PC-3 (cell line): ENCODE data around the gene ZNF837. TPM values are rescaled to one million over a fixed set of nuclear protein-coding genes. Genes with fewer than 3 reads are reported as not detected.

Source experiments
- ATAC-seq: fragments of 200-7000 bp; cut with Tn5 transposase; 2 replicates; pipeline ENCODE4 v1.9.1; 2020; ENCODE audit warnings: mild to moderate bottlenecking, moderate library complexity
- BruUV-seq: library from RNA; stranded (reverse); fragments of 400-500 nt; replicated peaks from 2 replicates; lab custom pipeline; 2021; lab: Mats Ljungman, UMichigan
- CTCF ChIA-PET: fragments of 300-600 bp; sonication (Branson Sonifier 250); formaldehyde crosslinking; loops from one replicate; lab custom pipeline; 2022; ENCODE audit warnings: antibody characterized with exemption; lab: Charles Lee
- POLR2A ChIA-PET: fragments of 300-600 bp; sonication (Branson Sonifier 250); formaldehyde crosslinking; loops from one replicate; lab custom pipeline; 2022; ENCODE audit warnings: antibody characterized with exemption; ENCODE audit not compliant: unreplicated experiment; lab: Charles Lee
- DNase-seq: peaks from one replicate; pipeline ENCODE4 v3.0.0-alpha.2; 2015
- H2AFZ ChIP-seq: fragments of 300-600 bp; sonication (generic); 2 replicates; pipeline ENCODE4 v1.6.0; 2016; ENCODE audit warnings: antibody characterized with exemption, low read length
- H3F3A ChIP-seq: fragments of 300-600 bp; sonication (generic); one replicate; pipeline ENCODE4 v1.6.0; 2017; ENCODE audit warnings: antibody characterized with exemption, low read length, control low read depth, mild to moderate bottlenecking; ENCODE audit not compliant: unreplicated experiment
- H3K27ac ChIP-seq: fragments of 300-600 bp; sonication (generic); 2 replicates; pipeline ENCODE4 v1.5.1; 2016; ENCODE audit warnings: mild to moderate bottlenecking, low read length
- H3K27me3 ChIP-seq: fragments of 300-600 bp; sonication (generic); 2 replicates; pipeline ENCODE4 v1.6.1; 2016; ENCODE audit warnings: low read length, mixed read lengths
- H3K36me3 ChIP-seq: fragments of 300-600 bp; sonication (generic); 2 replicates; pipeline ENCODE4 v1.6.1; 2016; ENCODE audit warnings: low read depth, mixed run types, low read length, mixed read lengths
- H3K4me1 ChIP-seq: fragments of 300-600 bp; sonication (generic); 2 replicates; pipeline ENCODE4 v1.5.1; 2016; ENCODE audit warnings: low read length; ENCODE audit not compliant: insufficient read depth
- H3K4me2 ChIP-seq: fragments of 300-600 bp; sonication (generic); 2 replicates; pipeline ENCODE4 v1.6.0; 2016; ENCODE audit warnings: low read length
- H3K4me3 ChIP-seq: fragments of 300-600 bp; sonication (generic); 2 replicates; pipeline ENCODE4 v1.5.1; 2016; ENCODE audit warnings: mild to moderate bottlenecking, low read length, mixed read lengths
- H3K79me2 ChIP-seq: fragments of 300-600 bp; sonication (generic); 2 replicates; pipeline ENCODE4 v1.6.1; 2017; ENCODE audit warnings: low read length, mixed read lengths
- H3K9ac ChIP-seq: fragments of 300-600 bp; sonication (generic); 2 replicates; pipeline ENCODE4 v1.6.0; 2016; ENCODE audit warnings: mild to moderate bottlenecking, low read length
- H3K9me2 ChIP-seq: fragments of 300-600 bp; sonication (generic); replicated peaks from 2 replicates; pipeline ENCODE4 v1.6.1; 2016; ENCODE audit warnings: mixed run types, low read length, mixed read lengths
- H3K9me3 ChIP-seq: fragments of 300-600 bp; sonication (generic); 2 replicates; pipeline ENCODE4 v1.6.1; 2016; ENCODE audit warnings: low read length, mixed read lengths
- H4K20me1 ChIP-seq: fragments of 300-600 bp; sonication (generic); 2 replicates; pipeline ENCODE4 v1.6.1; 2016; ENCODE audit warnings: low read length, mixed read lengths
- CTCF ChIP-seq: fragments of 300-600 bp; sonication (generic); conservative IDR thresholded peaks from 2 replicates; pipeline ENCODE4 v1.5.1; 2017; ENCODE audit warnings: antibody characterized with exemption, low read depth, mild to moderate bottlenecking, low read length
- EZH2 ChIP-seq: fragments of 300-600 bp; sonication (generic); IDR thresholded peaks from one replicate; pipeline ENCODE4 v1.6.1; 2017; ENCODE audit warnings: antibody characterized with exemption, mild to moderate bottlenecking, low read length; ENCODE audit not compliant: unreplicated experiment
- EZH2phosphoT487 ChIP-seq: fragments of 300-600 bp; sonication (generic); IDR thresholded peaks from 2 replicates; pipeline ENCODE4 v1.6.1; 2018; ENCODE audit warnings: mild to moderate bottlenecking, antibody characterized with exemption, low read length, borderline replicate concordance
- intact Hi-C: fragments of 100-400 bp; cut with micrococcal nuclease; formaldehyde crosslinking; loops from 2 replicates; pipeline ENCODE4 v1.9.0; 2023
- total RNA-seq: library from RNA; depleted of rRNA; stranded (reverse); fragments of >200 nt; gene quantifications from 2 replicates; pipeline ENCODE4 v1.2.3, GENCODE V29; 2014

The ZNF837 gene
- total RNA-seq, 1 experiment from 2014 or later, result 9.5 TPM

GRCh38 chr19:58387338-58388174 lies 6.7 kb upstream of the ZNF837 start:
- ChIA-PET CTCF (no interaction called here), POLR2A (interaction anchor here (0.6 kb wide), 1 partner anchor 89 kb away, joined by 4 read pairs; no protein-coding TSS in a partner anchor)
- Histone ChIP-seq H3K4me3 (peak overlapping the region; percentile 96), H3K27ac (peak overlapping the region; percentile 12), H3F3A (peaks cover 3% of the 10 kb centered on the region), H3K9me2 (no peaks in the 10 kb centered on the region), H4K20me1 (peaks cover 36% of the 10 kb centered on the region), H2AFZ (no peak overlapping the region), H3K9ac (peak overlapping the region; percentile 91), H3K27me3 (no peaks in the 10 kb centered on the region), H3K79me2 (peaks cover 68% of the 10 kb centered on the region), H3K4me2 (peak overlapping the region; percentile 92), H3K9me3 (no peaks in the 10 kb centered on the region), H3K4me1 (peaks cover 29% of the 10 kb centered on the region), H3K36me3 (peaks cover 41% of the 10 kb centered on the region)
- intact Hi-C loops, result loop anchor here (1.0 kb wide), 1 partner anchor 157 kb away; the partner anchor contains the start of gene TRIM28
- TF ChIP-seq EZH2 (no peak), CTCF (peak; percentile 34; the same call in 1 of the 2 replicates), EZH2phosphoT487 (no peak)
- DNase-seq, result no peak
- TSS peak; percentile 66 for BruUV-seq
- ATAC-seq, result no peak

GRCh38 chr19:58386576-58387337 lies 5.9 kb upstream of the ZNF837 start, which contains the start of gene RPS5:
TSS of gene RPS5 (plus strand) at chr19:58387269. CDS start at chr19:58388138, 869 bp downstream.
- CTCF ChIA-PET, result no interaction called here
- H3F3A ChIP-seq, result no peaks in the 10 kb centered on the region
- TSS peak; percentile 77 for BruUV-seq
- peaks cover 30% of the 10 kb centered on the region for H4K20me1 ChIP-seq
- peak; percentile 100 for DNase-seq
- H3K4me1 ChIP-seq, result peaks cover 34% of the 10 kb centered on the region
- peaks cover 35% of the 10 kb centered on the region for H3K36me3 ChIP-seq
- ATAC-seq, result peak; percentile 87
- intact Hi-C loops, result loop anchor here (1.0 kb wide), 1 partner anchor 158 kb away; the partner anchor contains the start of gene TRIM28
- H3K4me3 ChIP-seq, result peak within 1 kb of the TSS; percentile 96
- peak within 1 kb of the TSS; percentile 91 for H3K9ac ChIP-seq
- peak within 1 kb of the TSS; percentile 92 for H3K4me2 ChIP-seq
- H3K79me2 ChIP-seq, result peaks cover 65% of the 10 kb centered on the region
- H3K9me3 ChIP-seq, result no peaks in the 10 kb centered on the region
- POLR2A ChIA-PET, result no interaction called here
- peak within 1 kb of the TSS; percentile 86 for H3K27ac ChIP-seq
- H3K27me3 ChIP-seq, result no peaks in the 10 kb centered on the region
- TF ChIP-seq EZH2phosphoT487, result peak; percentile 94
- no peak for TF ChIP-seq CTCF
- H3K9me2 ChIP-seq, result no peaks in the 10 kb centered on the region
- peak within 1 kb of the TSS; percentile 70 for H2AFZ ChIP-seq
